Keratinocyte (primary cell): ENCODE data around the gene HAUS2. TPM values are rescaled to one million over a fixed set of nuclear protein-coding genes. Genes with fewer than 3 reads are reported as not detected.
"Not testable (repeated sequence)": the region's sequence is repeated elsewhere in the genome, so short reads cannot be mapped to it uniquely, and the experiment has no call there.

Source experiments
- DNase-seq: peaks from one replicate; pipeline ENCODE4 v3.0.0-alpha.2; 2011; ENCODE audit warnings: low read depth, missing footprints, low spot score
- FAIRE-seq: peaks from 2 replicates; lab custom pipeline; 2011; peaks lifted over from hg19 to GRCh38; lab: Jason Lieb, UNC
- H2AFZ ChIP-seq: 2 replicates; pipeline ENCODE4 v1.6.0; 2012; ENCODE audit warnings: low read length, control low read depth, inconsistent platforms; ENCODE audit not compliant: control insufficient read depth
- H3K27ac ChIP-seq: 2 replicates; pipeline ENCODE4 v1.5.1; 2011; ENCODE audit warnings: low read length; ENCODE audit not compliant: control insufficient read depth, insufficient read depth
- H3K27me3 ChIP-seq: 3 replicates; pipeline ENCODE4 v1.6.0; 2011; ENCODE audit warnings: low read length; ENCODE audit not compliant: control insufficient read depth, insufficient read depth; ENCODE audit errors: extremely low read depth
- H3K36me3 ChIP-seq, 2 experiments: 2 replicates in 1 of 2; 3 replicates in 1 of 2; pipeline ENCODE4 v1.5.1; 2011; ENCODE audit warnings: low read length in 2 of 2, mild to moderate bottlenecking in 1 of 2; ENCODE audit not compliant: control insufficient read depth in 2 of 2, insufficient read depth in 2 of 2; ENCODE audit errors: extremely low read depth in 1 of 2
- H3K4me1 ChIP-seq: 3 replicates; pipeline ENCODE4 v1.5.1; 2011; ENCODE audit warnings: low read length; ENCODE audit not compliant: control insufficient read depth, insufficient read depth; ENCODE audit errors: extremely low read depth
- H3K4me2 ChIP-seq: 3 replicates; pipeline ENCODE4 v1.6.0; 2011; ENCODE audit warnings: low read depth, low read length; ENCODE audit not compliant: control insufficient read depth, insufficient read depth; ENCODE audit errors: extremely low read depth
- H3K4me3 ChIP-seq, 3 experiments: fragments of 200-600 bp in 1 of 3; sonication (generic) in 1 of 3; 2 replicates in 2 of 3; 3 replicates in 1 of 3; pipeline ENCODE4 v1.5.1; 2011 to 2016; ENCODE audit warnings: low read length in 3 of 3, mild to moderate bottlenecking in 3 of 3, control low read depth in 2 of 3, inconsistent platforms in 1 of 3, low read depth in 1 of 3, mixed read lengths in 1 of 3, mixed run types in 1 of 3, moderate library complexity in 1 of 3; ENCODE audit not compliant: control insufficient read depth in 2 of 3, insufficient read depth in 2 of 3; ENCODE audit errors: extremely low read depth in 1 of 3
- H3K79me2 ChIP-seq: 2 replicates; pipeline ENCODE4 v1.6.0; 2012; ENCODE audit warnings: low read length; ENCODE audit not compliant: control insufficient read depth, insufficient read depth
- H3K9ac ChIP-seq: 3 replicates; pipeline ENCODE4 v1.6.0; 2011; ENCODE audit warnings: low read length; ENCODE audit not compliant: control insufficient read depth, insufficient read depth; ENCODE audit errors: extremely low read depth
- H3K9me1 ChIP-seq: 3 replicates; pipeline ENCODE4 v1.6.0; 2011; ENCODE audit warnings: low read length; ENCODE audit not compliant: control insufficient read depth, insufficient read depth; ENCODE audit errors: extremely low read depth
- H3K9me3 ChIP-seq: 2 replicates; pipeline ENCODE4 v1.5.1; 2012; ENCODE audit warnings: low read depth, low read length; ENCODE audit not compliant: control insufficient read depth
- H4K20me1 ChIP-seq: 3 replicates; pipeline ENCODE4 v1.6.0; 2011; ENCODE audit warnings: low read length; ENCODE audit not compliant: control insufficient read depth, insufficient read depth; ENCODE audit errors: extremely low read depth
- EZH2 ChIP-seq: IDR thresholded peaks from one replicate; pipeline ENCODE4 v1.6.1; 2012; ENCODE audit warnings: inconsistent platforms, mild to moderate bottlenecking, low read length, moderate library complexity
- dilution Hi-C: fragments of 300-500 bp; cut with MboI; formaldehyde crosslinking; loops from one replicate; pipeline ENCODE4 v1.7.0; 2020; ENCODE audit warnings: low sequenced_read_pairs; ENCODE audit not compliant: extremely low pct_ligation_motif_present
- polyA plus RNA-seq, 5 experiments: library from polyadenylated mRNA; depleted of rRNA in 3 of 5; stranded (reverse) in 3 of 5; stranded (forward) in 1 of 5; unstranded in 1 of 5; fragments of >200 nt; gene quantifications; 1 replicate in 1 of 5; 2 replicates in 3 of 5; 3 replicates in 1 of 5; pipeline versions ENCODE4 v1.2.1 to v1.2.3, GENCODE V29; 2011 to 2012; ENCODE audit warnings: missing spikeins in 2 of 5, low read depth in 1 of 5, low replicate concordance in 1 of 5
- TF ChIP-seq, protein P1 (sequence below), 3 experiments: IDR thresholded peaks in 1 of 3; conservative IDR thresholded peaks in 1 of 3; optimal IDR thresholded peaks in 1 of 3; 2 replicates in 2 of 3; 3 replicates in 1 of 3; pipeline versions ENCODE3 to v1.5.1; 2011; ENCODE audit warnings: low read length in 3 of 3, mild to moderate bottlenecking in 3 of 3, moderate library complexity in 2 of 3, control low read depth in 1 of 3, inconsistent platforms in 1 of 3; ENCODE audit not compliant: insufficient read depth in 2 of 3; ENCODE audit errors: extremely low read depth in 1 of 3

The HAUS2 gene
- polyA plus RNA-seq, 1 donor (not counting 4 experiments of a cell fraction or from before 2014, with no cell fraction given): 36.3 TPM

DNA sequence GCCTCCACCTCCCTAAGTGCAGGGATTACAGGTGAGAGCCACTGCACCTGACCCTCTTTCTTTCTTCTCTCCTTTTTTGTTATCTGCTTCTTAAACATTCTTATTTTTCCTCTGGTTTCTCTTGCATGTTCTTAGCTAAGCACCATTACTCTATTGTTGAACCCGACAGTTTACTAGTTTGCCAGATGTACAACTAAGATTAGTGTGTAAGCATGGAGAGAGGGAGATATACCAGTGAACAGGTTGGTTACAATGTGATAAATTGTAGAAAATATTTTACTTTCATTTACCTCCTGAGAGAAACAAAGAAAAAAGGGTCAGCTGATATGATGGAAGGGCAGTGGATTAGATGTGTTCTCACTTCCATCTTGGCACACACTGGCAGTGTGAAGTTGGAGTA lies 4.9 kb downstream of the HAUS2 start:
- H3K36me3 ChIP-seq: peaks cover 0 to 2% of the 10 kb centered on the region in 2 experiments
- H3K4me1 ChIP-seq: peaks cover 10% of the 10 kb centered on the region
- no peak overlapping the region for H3K4me3 ChIP-seq
- FAIRE-seq: no peak
- no peak overlapping the region for H3K9ac ChIP-seq
- no peaks in the 10 kb centered on the region for H4K20me1 ChIP-seq
- DNase-seq: no peak
- TF ChIP-seq, protein P1, sequence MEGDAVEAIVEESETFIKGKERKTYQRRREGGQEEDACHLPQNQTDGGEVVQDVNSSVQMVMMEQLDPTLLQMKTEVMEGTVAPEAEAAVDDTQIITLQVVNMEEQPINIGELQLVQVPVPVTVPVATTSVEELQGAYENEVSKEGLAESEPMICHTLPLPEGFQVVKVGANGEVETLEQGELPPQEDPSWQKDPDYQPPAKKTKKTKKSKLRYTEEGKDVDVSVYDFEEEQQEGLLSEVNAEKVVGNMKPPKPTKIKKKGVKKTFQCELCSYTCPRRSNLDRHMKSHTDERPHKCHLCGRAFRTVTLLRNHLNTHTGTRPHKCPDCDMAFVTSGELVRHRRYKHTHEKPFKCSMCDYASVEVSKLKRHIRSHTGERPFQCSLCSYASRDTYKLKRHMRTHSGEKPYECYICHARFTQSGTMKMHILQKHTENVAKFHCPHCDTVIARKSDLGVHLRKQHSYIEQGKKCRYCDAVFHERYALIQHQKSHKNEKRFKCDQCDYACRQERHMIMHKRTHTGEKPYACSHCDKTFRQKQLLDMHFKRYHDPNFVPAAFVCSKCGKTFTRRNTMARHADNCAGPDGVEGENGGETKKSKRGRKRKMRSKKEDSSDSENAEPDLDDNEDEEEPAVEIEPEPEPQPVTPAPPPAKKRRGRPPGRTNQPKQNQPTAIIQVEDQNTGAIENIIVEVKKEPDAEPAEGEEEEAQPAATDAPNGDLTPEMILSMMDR (optimal IDR thresholded peaks at IDR 0.05 in 1 of 3, IDR thresholded peaks at IDR 0.05 in 1 of 3, conservative IDR thresholded peaks at IDR 0.05 in 1 of 3; ENCODE audit: extremely low read depth in 1 of 3, insufficient read depth in 2 of 3, low read length in 3 of 3): no peak
- TF ChIP-seq EZH2: no peak
- H2AFZ ChIP-seq: no peak overlapping the region
- no peaks in the 10 kb centered on the region for H3K9me1 ChIP-seq
- no peaks in the 10 kb centered on the region for H3K9me3 ChIP-seq
- no peak overlapping the region for H3K4me2 ChIP-seq
- H3K27ac ChIP-seq: no peak overlapping the region
- H3K79me2 ChIP-seq: peaks cover 65% of the 10 kb centered on the region
- dilution Hi-C loops: no loop called here
- no peaks in the 10 kb centered on the region for H3K27me3 ChIP-seq

DNA sequence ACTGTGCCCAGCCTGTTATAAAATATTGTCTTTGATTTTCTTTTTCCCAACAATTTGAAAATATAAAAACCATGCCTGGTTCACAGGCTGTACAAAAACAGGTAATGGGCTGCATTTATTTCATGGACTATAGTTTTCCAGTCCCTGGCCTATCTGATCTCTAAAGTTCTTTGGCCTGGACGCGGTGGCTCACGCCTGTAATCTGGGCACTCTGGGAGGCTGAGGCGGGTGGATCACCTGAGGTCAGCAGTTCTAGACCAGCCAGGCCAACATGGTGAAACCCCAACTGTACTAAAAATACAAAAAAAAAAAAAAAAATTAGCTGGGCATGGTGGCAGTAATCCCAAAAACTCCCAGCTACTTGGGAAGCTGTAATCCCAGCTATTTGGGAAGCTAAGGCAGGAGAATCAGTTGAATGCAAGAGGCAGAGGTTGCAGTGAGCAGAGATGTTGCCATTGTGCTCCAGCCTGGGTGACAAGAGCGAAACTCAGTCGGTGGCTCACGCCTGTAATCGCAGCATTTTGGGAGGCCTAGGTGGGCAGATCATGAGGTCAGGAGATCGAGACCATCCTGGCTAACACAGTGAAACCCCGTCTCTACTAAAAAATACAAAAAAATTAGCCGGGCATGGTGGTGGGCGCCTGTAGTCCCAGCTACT lies 8.0 kb downstream of the HAUS2 start:
- FAIRE-seq, H3K27me3 ChIP-seq, DNase-seq, H4K20me1 ChIP-seq, H3K4me2 ChIP-seq, H3K27ac ChIP-seq, H3K9ac ChIP-seq, H2AFZ ChIP-seq, H3K4me1 ChIP-seq, H3K36me3 ChIP-seq, H3K4me3 ChIP-seq, dilution Hi-C loops, H3K9me3 ChIP-seq, H3K9me1 ChIP-seq: not testable (repeated sequence)
- peaks cover 41% of the 10 kb centered on the region for H3K79me2 ChIP-seq

DNA sequence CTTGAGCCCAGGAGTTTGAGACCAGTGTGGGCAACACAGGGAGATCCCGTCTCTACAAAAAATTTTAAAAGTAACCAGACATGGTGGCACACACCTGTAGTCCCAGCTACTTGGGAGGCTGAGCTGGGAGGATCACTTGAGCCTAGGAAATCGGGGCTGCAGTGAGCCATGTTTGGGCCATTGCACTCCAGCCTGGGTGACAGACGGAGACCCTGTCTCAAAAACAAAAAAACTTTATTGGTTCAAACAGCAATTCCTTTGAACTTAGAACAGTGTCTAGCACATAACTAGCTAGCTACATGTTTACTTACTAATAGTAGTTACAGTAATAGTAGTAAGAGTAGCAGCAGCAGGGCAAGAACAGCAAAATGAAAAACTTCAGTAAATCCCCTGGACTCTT lies 10.1 kb downstream of the HAUS2 start:
- dilution Hi-C loops: no loop called here
- no peak overlapping the region for H3K4me3 ChIP-seq
- H2AFZ ChIP-seq: no peak overlapping the region
- DNase-seq: no peak
- no peak overlapping the region for H3K4me2 ChIP-seq
- no peak overlapping the region for H3K27ac ChIP-seq
- no peaks in the 10 kb centered on the region for H3K27me3 ChIP-seq
- H3K4me1 ChIP-seq: no peaks in the 10 kb centered on the region
- TF ChIP-seq, protein P1 (optimal IDR thresholded peaks at IDR 0.05 in 1 of 3, IDR thresholded peaks at IDR 0.05 in 1 of 3, conservative IDR thresholded peaks at IDR 0.05 in 1 of 3; ENCODE audit: extremely low read depth in 1 of 3, insufficient read depth in 2 of 3, low read length in 3 of 3): no peak
- H3K9me1 ChIP-seq: no peaks in the 10 kb centered on the region
- H3K36me3 ChIP-seq: peaks cover 2 to 5% of the 10 kb centered on the region in 2 experiments
- no peak for FAIRE-seq
- peaks cover 25% of the 10 kb centered on the region for H3K79me2 ChIP-seq
- H3K9ac ChIP-seq: no peak overlapping the region
- H4K20me1 ChIP-seq: no peaks in the 10 kb centered on the region
- H3K9me3 ChIP-seq: no peaks in the 10 kb centered on the region
